Endothelial cell of umbilical vein (primary cell): Measurements from ENCODE around the gene SLITRK2. TPM values are rescaled to one million over a fixed set of nuclear protein-coding genes. Genes with fewer than 3 reads are reported as not detected.

Experiments used
- BruUV-seq: library from RNA; stranded (reverse); fragments of 400-500 nt; replicated peaks from 2 replicates; lab custom pipeline; 2021; lab: Mats Ljungman, UMichigan
- CTCF ChIA-PET: fragments of 300-600, 350-600 bp; sonication (Branson Sonifier 250); formaldehyde crosslinking; loops from one replicate; lab custom pipeline; 2021; ENCODE audit warnings: antibody characterized with exemption, inconsistent platforms; lab: Charles Lee
- POLR2A ChIA-PET: fragments of 300-600, 350-600 bp; sonication (Branson Sonifier 250); formaldehyde crosslinking; loops from one replicate; lab custom pipeline; 2021; ENCODE audit warnings: antibody characterized with exemption, inconsistent platforms; lab: Charles Lee
- DNase-seq: peaks from one replicate; pipeline ENCODE4 v3.0.0-alpha.2; 2011; ENCODE audit warnings: low read depth, low spot score
- FAIRE-seq: peaks from 2 replicates; lab custom pipeline; 2011; peaks lifted over from hg19 to GRCh38; lab: Jason Lieb, UNC
- H2AFZ ChIP-seq: 2 replicates; pipeline ENCODE4 v1.6.0; 2012; ENCODE audit warnings: low read depth, low read length, control low read depth, inconsistent platforms
- H3K27ac ChIP-seq: 2 replicates; pipeline ENCODE4 v1.5.1; 2011; ENCODE audit warnings: low read depth, mild to moderate bottlenecking, control low read depth, low read length, moderate library complexity; ENCODE audit not compliant: insufficient read depth
- H3K27me3 ChIP-seq, 2 experiments: 2 replicates each; pipeline versions ENCODE4 v1.6.0 to v1.6.1; 2011; ENCODE audit warnings: low read length in 2 of 2, mixed read lengths in 1 of 2; ENCODE audit not compliant: control insufficient read depth in 2 of 2, insufficient read depth in 2 of 2
- H3K36me3 ChIP-seq, 2 experiments: 2 replicates in 1 of 2; 3 replicates in 1 of 2; pipeline ENCODE4 v1.5.1; 2011; ENCODE audit warnings: low read length in 2 of 2, mild to moderate bottlenecking in 1 of 2, moderate library complexity in 1 of 2; ENCODE audit not compliant: control insufficient read depth in 2 of 2, insufficient read depth in 2 of 2; ENCODE audit errors: extremely low read depth in 1 of 2
- H3K4me1 ChIP-seq: 3 replicates; pipeline ENCODE4 v1.5.1; 2011; ENCODE audit warnings: mild to moderate bottlenecking, low read length; ENCODE audit not compliant: control insufficient read depth, insufficient read depth; ENCODE audit errors: extremely low read depth
- H3K4me2 ChIP-seq: 2 replicates; pipeline ENCODE4 v1.6.1; 2011; ENCODE audit warnings: low read length, control low read depth, mixed read lengths; ENCODE audit not compliant: insufficient read depth
- H3K4me3 ChIP-seq, 3 experiments: fragments of 200-600 bp in 1 of 3; sonication (generic), shearing (Covaris generic) in 1 of 3; replicated peaks in 1 of 3; 2 replicates each; pipeline ENCODE4 v1.5.1; 2011 to 2016; ENCODE audit warnings: control low read depth in 3 of 3, low read length in 3 of 3, mild to moderate bottlenecking in 2 of 3, inconsistent platforms in 1 of 3, low read depth in 1 of 3, moderate library complexity in 1 of 3; ENCODE audit not compliant: insufficient read depth in 1 of 3
- H3K79me2 ChIP-seq: 2 replicates; pipeline ENCODE4 v1.6.0; 2012; ENCODE audit warnings: low read length, inconsistent platforms; ENCODE audit not compliant: control insufficient read depth, insufficient read depth
- H3K9ac ChIP-seq: replicated peaks from 2 replicates; pipeline ENCODE3; 2011; ENCODE audit warnings: low read length, control low read depth; ENCODE audit not compliant: insufficient read depth; ENCODE audit errors: extremely low read depth
- H3K9me1 ChIP-seq: replicated peaks from 3 replicates; pipeline ENCODE4 v1.6.0; 2011; ENCODE audit warnings: mild to moderate bottlenecking, low read length; ENCODE audit not compliant: control insufficient read depth, insufficient read depth; ENCODE audit errors: extremely low read depth
- H3K9me3 ChIP-seq: replicated peaks from 2 replicates; pipeline ENCODE4 v1.5.1; 2012; ENCODE audit warnings: low read length, inconsistent platforms; ENCODE audit not compliant: control insufficient read depth, insufficient read depth
- H4K20me1 ChIP-seq: replicated peaks from 2 replicates; pipeline ENCODE3; 2011; ENCODE audit warnings: mild to moderate bottlenecking, low read length; ENCODE audit not compliant: control insufficient read depth, insufficient read depth; ENCODE audit errors: extremely low read depth
- EZH2 ChIP-seq: IDR thresholded peaks from 2 replicates; pipeline ENCODE4 v1.6.1; 2012; ENCODE audit warnings: borderline replicate concordance, low read depth, mild to moderate bottlenecking, moderate library complexity, low read length, inconsistent platforms; ENCODE audit not compliant: severe bottlenecking
- FOS ChIP-seq: IDR thresholded peaks from 2 replicates; pipeline ENCODE4 v1.6.1; 2011; ENCODE audit warnings: mild to moderate bottlenecking, low read length, moderate library complexity, borderline replicate concordance; ENCODE audit not compliant: insufficient read depth
- GATA2 ChIP-seq: IDR thresholded peaks from 2 replicates; pipeline ENCODE4 v1.7.0; 2011; ENCODE audit warnings: low read depth, mild to moderate bottlenecking, moderate library complexity, mixed read lengths, low read length; ENCODE audit not compliant: insufficient read length, insufficient read depth
- JUN ChIP-seq: IDR thresholded peaks from 2 replicates; pipeline ENCODE4 v1.6.1; 2011; ENCODE audit warnings: borderline replicate concordance, low read depth; ENCODE audit not compliant: insufficient read length, insufficient read depth
- POLR2A ChIP-seq: IDR thresholded peaks from 2 replicates; pipeline ENCODE4 v1.6.1; 2012; ENCODE audit warnings: low read depth, mild to moderate bottlenecking, control low read depth, low read length
- POLR2AphosphoS5 ChIP-seq: IDR thresholded peaks from 2 replicates; pipeline ENCODE4 v1.6.1; 2012; ENCODE audit warnings: low read depth, mild to moderate bottlenecking, control low read depth, low read length, moderate library complexity; ENCODE audit not compliant: insufficient read depth
- dilution Hi-C: fragments of 300-500 bp; cut with MboI; formaldehyde crosslinking; loops from one replicate; pipeline ENCODE4 v1.15.0; 2019; ENCODE audit warnings: low sequenced_read_pairs; ENCODE audit not compliant: extremely low pct_ligation_motif_present
- intact Hi-C: fragments of 100-400 bp; cut with micrococcal nuclease; formaldehyde crosslinking; loops from one replicate; pipeline ENCODE4 v1.10.0; 2022
- polyA plus RNA-seq, 4 experiments: library from polyadenylated mRNA; depleted of rRNA in 3 of 4; stranded (reverse) in 3 of 4; unstranded in 1 of 4; fragments of >200 nt; gene quantifications; 2 replicates each; pipeline versions ENCODE4 v1.2.1 to v1.2.3, GENCODE V29; 2011 to 2012; ENCODE audit warnings: missing spikeins in 1 of 4
- total RNA-seq: library from RNA; stranded (reverse); gene quantifications from 2 replicates; pipeline ENCODE4 v1.2.3, GENCODE V29; 2021
- TF ChIP-seq, protein P1 (sequence below), 2 donors: IDR thresholded peaks; 1 replicate in 1 of 2; 2 replicates in 1 of 2; pipeline ENCODE4 v1.5.1; 2011; ENCODE audit warnings: low read length in 2 of 2, mild to moderate bottlenecking in 2 of 2, moderate library complexity in 2 of 2, control low read depth in 1 of 2, inconsistent platforms in 1 of 2, low read depth in 1 of 2; ENCODE audit not compliant: insufficient read depth in 1 of 2; ENCODE audit errors: extremely low read depth in 1 of 2
- TF ChIP-seq, protein P2 (sequence below): IDR thresholded peaks from 2 replicates; pipeline ENCODE4 v1.6.1; 2011; ENCODE audit not compliant: insufficient read depth, insufficient read length

Gene SLITRK2
- total and polyA plus RNA-seq, 2 donors (not counting 3 experiments of a cell fraction or from before 2014, with no cell fraction given): not detected

DNA sequence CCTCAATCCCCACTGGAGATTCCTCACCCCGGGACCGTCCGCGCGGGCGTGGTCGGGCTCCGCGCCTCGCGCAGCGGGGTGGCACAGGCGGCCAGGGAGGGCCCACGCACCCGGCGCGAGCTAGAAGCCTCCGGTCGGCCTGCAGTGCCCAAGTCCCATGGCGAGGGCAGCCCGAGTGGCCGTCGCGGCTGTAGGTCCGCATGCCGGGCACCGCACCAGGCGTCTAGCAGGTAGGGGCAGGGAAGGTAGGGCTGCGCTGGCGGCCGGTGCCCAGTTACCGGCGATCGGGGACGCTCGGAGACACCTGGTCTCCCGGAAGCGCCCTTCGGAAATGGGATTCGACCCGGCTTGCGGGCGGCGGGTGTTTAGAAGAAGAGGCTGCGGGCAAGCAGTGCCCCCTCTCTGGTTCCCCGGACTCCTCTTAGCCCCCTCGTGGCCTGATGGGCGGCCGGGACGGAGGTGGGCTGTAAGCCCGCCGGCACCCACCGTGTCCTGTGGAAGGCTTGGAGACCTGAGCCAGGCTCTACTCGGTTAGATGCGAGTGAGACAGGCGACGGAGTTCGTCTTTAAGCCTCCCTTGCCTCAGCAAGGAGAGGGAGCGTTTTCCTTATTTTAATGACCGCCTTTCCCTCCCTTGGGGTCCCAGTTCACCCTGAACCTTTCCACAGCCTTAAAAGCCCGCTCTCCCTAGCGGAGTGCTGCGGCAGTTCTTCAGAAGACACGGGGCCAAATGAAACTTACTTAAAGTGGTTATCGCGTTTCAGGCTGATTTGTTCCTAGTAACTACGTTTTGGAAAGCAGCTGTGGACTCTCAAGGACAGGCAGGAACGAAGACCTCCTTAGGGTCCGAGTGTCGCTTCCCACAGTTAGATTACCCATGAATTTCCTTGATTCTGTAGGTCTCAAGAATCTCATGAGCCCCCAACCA, 821 bp downstream of the SLITRK2 start:
- Histone ChIP-seq H3K36me3 (no peaks in the 10 kb centered on the region), H4K20me1 (no peaks in the 10 kb centered on the region), H3K9ac (no peak overlapping the region), H3K9me1 (no peaks in the 10 kb centered on the region), H3K4me1 (no peaks in the 10 kb centered on the region), H3K4me2 (no peak overlapping the region), H2AFZ (no peak overlapping the region), H3K27ac (no peak overlapping the region), H3K9me3 (no peaks in the 10 kb centered on the region), H3K79me2 (no peaks in the 10 kb centered on the region), H3K4me3 (no peak overlapping the region), H3K27me3 (no peaks in the 10 kb centered on the region)
- intact Hi-C loops: no loop called here
- TF ChIP-seq, protein P1, sequence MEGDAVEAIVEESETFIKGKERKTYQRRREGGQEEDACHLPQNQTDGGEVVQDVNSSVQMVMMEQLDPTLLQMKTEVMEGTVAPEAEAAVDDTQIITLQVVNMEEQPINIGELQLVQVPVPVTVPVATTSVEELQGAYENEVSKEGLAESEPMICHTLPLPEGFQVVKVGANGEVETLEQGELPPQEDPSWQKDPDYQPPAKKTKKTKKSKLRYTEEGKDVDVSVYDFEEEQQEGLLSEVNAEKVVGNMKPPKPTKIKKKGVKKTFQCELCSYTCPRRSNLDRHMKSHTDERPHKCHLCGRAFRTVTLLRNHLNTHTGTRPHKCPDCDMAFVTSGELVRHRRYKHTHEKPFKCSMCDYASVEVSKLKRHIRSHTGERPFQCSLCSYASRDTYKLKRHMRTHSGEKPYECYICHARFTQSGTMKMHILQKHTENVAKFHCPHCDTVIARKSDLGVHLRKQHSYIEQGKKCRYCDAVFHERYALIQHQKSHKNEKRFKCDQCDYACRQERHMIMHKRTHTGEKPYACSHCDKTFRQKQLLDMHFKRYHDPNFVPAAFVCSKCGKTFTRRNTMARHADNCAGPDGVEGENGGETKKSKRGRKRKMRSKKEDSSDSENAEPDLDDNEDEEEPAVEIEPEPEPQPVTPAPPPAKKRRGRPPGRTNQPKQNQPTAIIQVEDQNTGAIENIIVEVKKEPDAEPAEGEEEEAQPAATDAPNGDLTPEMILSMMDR (IDR thresholded peaks at IDR 0.05; ENCODE audit: extremely low read depth in 1 of 2, insufficient read depth in 1 of 2, low read depth in 1 of 2, low read length in 2 of 2): no peak
- TF ChIP-seq POLR2AphosphoS5: no peak
- no peak for TF ChIP-seq GATA2
- no peak for TF ChIP-seq EZH2
- no peak for TF ChIP-seq POLR2A
- TF ChIP-seq FOS: no peak
- TF ChIP-seq JUN: no peak
- TF ChIP-seq, protein P2, sequence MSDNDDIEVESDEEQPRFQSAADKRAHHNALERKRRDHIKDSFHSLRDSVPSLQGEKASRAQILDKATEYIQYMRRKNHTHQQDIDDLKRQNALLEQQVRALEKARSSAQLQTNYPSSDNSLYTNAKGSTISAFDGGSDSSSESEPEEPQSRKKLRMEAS: no peak
- no peak for DNase-seq
- BruUV-seq: no TSS peak
- ChIA-PET POLR2A (no interaction called here), CTCF (no interaction called here)
- no peak for FAIRE-seq
- dilution Hi-C loops: no loop called here
